Activated effector memory CD4-positive, alpha-beta T cell treated with anti-CD3 and anti-CD28 coated beads, Interleukin-2, amount 50 U/mL, for 16 hours (primary cell): ENCODE data around the gene ADPRHL1.
"Not testable (repeated sequence)": the region's sequence is repeated elsewhere in the genome, so short reads cannot be mapped to it uniquely, and the experiment has no call there.

Source experiments
- DNase-seq: peaks from one replicate; pipeline ENCODE4 v3.0.0-alpha.2; 2020

Gene ADPRHL1

DNA sequence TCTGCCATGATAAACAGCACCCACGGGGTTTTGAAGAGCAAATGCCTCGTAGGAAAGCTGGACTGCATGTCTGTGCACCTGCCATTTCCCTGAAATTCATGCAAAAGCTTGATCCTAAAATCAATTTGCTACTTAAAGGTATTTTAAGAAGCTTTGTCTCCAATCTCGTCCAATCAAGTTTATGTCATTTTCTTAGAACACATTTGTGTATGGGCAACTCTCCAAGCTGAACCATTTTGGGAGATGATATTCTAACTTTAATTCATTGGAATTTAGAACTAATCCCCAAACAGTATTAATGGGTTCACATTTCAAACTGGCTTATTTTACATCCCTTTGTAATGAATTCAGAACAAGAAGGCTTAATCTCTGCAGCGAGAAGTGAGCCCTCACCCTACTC, 822 bp downstream of the ADPRHL1 start:
- DNase-seq: no peak

DNA sequence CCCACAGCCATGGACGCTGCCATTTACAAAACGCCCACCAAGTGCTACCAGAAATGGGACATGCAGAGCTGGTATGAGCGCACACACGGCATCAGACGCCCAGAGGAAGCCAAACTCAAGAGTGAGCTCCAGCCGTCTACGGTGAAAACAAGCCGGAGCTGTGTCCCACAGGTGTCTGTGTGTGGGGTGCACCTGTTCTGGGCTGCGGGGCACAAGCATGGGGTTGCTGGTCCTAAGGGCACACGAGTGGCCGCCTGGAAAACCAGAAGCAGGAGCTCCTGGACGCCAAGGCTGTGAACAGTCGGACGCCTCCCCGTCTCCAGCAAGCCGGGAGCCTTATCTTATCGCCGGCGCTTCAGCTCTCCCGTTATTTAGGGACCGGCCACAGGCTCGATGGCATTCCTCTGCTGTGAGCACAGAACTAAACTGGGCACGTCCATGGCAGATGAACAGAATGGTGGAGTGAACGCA, 1.3 kb downstream of the ADPRHL1 start:
- DNase-seq: no peak

DNA sequence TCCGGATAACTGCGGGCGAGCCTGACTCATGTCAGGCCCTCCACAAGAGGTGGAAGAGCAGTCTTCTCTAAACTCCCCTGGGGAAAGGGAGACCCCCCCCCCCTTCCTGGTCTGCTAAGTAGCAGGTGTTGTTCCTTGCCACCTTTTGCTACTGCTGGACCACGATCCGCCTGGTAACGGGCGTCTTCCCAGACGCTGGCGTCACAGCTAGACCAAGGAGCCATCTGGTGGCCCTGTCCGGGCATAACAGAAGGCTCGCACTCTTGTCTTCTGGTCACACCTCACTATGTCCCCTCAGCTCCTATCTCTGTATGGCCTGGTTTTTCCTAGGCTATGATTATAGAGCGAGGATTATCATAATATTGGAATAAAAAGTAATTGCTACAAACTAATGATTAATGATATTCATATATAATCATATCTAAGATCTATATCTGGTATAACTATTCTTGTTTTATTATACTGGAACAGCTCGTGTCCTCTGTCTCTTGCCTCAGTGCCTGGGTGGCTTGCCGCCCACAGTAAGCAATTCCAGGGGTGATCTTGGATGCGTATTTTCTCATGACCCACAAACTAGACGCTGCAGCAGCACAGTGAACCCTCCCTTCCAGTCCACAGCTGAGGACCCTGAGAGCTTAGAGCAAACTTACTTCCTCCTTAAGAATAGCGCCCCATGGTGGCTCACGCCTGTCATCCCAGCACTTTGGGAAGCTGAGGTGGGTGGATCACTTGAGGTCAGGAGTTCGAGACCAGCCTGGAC, 2.2 kb downstream of the ADPRHL1 start:
- not testable (repeated sequence) for DNase-seq

DNA sequence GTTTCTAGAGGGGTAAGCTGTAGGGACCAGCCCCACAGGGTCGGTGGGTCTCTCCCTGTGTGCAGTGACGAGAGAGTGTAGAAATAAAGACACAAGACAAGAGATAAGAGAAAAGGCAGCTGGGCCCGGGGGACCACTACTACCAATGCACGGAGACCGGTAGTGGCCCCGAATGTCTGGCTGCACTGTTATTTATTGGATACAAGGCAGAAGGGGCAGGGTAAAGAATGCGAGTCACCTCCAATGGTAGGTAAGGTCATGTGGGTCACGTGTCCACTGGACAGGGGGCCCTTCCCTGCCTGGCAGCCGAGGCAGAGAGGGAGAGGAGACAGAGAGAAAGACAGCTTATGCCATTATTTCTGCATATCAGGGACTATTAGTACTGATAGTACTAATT, 2.9 kb downstream of the ADPRHL1 start:
- DNase-seq: not testable (repeated sequence)

DNA sequence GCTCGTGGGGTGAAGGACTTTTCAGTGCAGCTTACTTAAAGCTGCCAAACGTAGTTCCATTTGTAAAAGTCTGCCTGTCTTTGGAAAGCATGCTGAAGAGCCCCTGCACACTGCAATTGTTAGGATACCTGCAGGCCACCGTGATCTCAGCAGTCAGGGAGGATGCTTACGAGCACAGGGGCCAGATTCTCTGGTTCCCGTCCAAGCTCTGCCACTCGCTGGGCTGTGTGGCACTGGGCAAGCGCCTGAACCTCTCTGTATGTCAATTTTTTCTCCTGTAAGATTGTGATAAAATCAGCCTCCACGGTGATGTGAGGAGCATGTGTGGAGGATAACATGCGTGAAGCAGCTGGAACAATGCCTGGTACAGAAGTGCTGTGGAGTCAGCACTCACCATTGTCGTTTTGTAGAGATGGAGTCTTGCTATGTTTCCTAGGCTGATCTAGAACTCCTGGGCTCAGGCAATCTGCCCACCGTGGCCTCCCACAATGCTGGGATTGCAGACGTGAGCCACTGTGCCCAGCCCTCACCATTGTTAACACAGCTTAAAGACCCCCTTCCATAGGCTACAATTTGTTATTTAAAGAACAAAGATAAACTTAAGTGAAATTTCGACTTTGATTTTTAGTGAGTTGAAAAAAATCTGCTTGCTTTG, 3.5 kb downstream of the ADPRHL1 start:
- DNase-seq: peak; percentile 12

DNA sequence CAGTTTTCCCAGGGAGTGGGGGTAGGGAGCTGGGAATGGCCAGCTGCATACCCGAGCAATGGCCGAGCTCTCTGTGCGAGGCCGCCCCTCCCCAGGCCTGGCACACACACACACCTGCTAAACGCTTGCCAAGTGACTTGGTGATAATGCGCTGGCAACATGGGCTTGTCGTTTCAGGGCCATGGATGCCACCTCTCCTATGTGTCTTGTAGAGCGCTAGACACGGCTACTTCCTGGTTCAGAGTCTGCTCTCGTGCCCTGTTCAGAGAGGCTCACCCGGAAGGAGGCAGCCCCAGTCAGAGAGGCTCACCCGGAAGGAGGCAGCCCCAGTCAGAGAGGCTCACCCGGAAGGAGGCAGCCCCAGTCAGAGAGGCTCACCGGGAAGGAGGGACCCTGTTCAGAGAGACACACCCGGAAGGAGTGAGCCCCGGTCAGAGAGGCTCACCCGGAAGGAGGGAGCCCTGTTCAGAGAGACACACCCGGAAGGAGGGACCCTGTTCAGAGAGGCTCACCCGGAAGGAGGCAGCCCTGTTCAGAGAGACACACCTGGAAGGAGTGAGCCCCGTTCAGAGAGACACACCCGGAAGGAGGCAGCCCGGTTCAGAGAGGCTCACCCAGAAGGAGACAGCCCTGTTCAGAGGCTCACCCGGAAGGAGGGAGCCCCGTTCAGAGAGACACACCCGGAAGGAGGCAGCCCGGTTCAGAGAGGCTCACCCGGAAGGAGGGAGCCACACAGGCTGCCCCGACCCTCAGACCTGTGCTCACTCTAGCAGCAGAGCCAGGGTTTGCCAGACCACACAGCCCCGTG, 4.2 kb downstream of the ADPRHL1 start:
- DNase-seq: peak; percentile 69

DNA sequence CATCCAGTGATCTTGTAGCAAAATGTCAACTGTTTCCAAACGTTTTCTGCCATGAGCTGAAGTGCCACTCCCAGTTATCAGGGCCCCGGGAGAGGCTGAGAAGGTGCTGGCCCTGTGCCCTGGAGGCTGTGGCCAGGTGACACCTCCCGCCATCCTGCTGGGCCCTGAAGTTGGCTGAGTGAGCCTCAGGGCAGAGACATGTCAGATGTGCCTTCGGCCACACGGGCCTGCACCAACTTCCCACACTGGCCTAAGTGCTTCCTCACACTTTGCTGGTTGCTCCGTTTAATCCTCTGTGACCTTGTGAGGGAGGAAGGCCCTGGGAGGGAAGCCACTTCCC, 4.8 kb downstream of the ADPRHL1 start:
- no peak for DNase-seq

DNA sequence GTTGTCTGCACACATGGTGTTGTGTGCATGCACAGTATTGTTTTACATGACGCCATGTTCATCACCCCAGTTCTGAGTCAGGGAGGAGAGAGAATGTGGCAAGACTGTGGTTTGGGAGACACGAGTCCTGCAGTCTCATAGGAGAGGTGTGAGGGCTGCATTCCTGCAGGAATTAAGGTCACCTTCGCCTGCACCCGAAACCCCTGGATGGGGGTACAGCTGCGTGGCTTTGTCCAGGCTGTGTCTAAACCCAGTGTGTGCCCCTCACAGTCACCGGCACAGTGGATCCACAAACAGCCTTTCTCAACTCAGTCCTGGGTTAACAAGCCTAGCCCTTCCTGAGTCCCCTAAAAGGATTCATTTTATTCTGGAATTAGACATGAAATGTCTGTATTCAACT, 5.7 kb downstream of the ADPRHL1 start:
- DNase-seq: no peak

DNA sequence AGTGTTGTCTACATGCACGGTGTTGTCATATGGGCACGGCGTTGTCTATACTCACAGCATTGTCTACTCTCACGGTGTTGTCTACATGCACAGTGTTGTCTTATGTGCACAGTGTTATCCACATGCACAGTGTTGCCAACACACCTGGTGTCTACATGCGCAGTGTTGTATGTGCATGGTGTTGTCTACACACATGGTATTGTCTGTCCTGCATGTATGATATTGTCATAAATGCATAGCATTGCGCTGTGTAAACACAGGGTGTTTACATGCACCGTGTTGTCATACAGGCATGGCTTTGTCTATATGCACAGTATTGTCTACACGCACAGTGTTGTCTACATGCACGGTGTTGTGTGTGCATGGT, 6.8 kb downstream of the ADPRHL1 start:
- no peak for DNase-seq

DNA sequence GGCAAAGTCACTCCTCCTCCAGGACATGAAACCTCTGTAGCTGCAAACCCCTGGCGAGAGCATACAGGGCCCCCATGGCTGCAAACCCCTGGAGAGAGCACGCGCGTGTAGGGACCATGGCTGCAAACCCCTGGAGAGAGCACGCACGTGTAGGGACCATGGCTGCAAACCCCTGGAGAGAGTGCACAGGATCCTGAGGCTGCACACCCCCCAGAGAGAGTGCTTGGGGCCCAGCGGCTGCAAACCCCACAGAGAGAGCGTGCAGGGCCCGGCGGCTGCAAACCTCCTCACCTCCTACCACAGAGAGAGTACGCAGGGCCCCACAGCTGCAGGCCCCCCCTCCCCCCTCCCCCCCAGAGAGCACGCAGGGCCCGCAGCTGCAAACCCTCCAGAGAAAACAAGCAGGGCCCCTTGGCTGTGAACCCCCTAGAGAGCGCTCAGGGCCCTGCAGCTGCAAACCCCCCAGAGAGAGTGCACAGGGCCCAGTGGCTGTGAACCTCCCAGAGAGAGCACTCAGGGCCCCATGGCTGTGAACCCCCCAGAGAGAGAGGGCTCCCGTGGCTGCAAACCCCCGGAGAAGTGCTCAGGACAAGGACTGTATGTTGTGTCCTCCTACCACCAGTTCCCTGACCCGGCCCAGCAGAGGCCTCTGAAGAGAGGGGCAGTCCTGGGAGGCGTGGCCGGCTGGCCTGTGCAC, 7.3 kb downstream of the ADPRHL1 start:
- no peak for DNase-seq

DNA sequence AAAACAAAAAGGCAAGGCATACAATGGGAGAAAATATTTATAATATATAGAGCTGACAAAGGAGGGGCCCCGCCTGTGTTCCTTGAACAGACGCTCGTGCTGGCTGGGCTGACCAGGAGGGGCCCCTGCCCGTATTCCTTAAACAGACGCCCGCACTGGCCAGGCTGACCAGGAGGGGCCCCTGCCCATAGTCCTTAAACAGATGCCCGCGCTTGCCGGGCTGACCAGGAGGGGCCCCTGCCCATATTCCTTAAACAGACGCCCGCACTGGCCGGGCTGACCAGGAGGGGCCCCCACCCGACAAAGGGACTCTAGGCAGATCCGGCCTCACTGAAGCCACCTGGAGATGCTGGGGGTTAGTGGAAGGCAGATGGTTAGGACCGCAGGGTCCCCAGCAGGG, 9.3 kb downstream of the ADPRHL1 start:
- no peak for DNase-seq

DNA sequence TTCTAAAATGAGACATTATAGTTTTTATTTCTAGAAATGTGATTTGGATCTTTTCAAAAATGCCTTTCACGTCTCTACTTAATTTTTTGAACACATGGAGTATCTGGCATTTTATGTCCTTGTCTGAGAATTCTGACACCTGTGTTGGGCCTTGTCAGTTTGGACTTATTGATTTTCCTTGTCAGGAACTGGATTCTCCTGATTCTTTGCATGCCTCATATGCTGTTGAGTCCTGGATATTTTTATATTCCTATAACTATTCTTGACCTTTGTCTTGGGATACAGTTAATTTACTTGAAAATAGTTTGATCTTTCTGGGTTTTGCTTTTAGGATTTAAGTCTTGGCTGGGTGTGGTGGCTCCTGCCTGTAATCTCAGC, 10.3 kb downstream of the ADPRHL1 start:
- DNase-seq: no peak

DNA sequence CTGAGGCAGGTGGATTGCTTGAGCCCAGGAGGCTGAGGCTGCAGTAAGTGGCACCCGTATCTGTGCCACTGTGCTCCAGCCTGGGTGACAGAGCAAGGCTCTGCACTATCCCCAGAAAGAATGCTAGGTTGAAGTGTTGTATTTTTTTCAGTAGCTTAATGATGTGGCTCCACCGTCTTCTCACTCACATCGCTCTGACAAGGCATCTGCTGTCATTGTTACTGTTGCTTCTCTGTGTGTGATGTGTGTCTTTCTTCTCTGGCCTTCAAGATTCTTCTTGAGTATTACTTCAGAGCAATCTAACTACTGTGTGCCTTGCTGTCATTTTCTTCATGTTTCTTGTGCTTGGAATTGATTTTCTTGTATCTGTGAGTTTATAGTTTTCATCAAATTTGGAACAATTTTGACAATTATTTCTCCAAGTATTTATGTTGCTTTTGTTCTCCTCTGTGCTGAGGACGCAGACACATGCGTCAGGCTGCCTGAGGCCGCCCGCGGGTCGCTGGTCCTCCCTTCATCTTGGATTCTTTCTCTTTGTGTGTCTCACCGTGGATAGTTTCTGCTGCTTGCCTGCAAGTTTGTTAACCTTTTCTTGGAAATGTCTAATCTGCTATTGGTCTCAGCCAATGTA, 10.8 kb downstream of the ADPRHL1 start:
- DNase-seq: no peak

DNA sequence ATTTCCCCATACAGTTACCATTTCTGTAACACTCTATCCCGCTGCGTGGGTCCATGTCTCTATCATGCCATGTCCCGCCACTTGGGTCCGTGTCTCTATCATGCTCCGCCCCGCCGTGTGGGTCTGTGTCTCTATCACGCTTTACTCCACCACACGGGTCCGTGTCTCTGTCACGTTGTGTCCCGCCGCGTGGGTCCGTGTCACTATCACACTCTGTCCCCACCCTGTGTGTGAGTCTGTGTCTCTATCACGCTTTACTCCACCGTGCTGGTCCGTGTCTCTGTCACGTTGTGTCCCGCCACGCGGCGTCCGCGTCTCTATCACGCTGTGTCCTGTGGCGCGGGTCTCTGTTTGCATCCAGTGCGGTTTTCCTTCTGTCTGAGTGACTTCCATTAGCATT, 11.6 kb downstream of the ADPRHL1 start:
- DNase-seq: no peak

DNA sequence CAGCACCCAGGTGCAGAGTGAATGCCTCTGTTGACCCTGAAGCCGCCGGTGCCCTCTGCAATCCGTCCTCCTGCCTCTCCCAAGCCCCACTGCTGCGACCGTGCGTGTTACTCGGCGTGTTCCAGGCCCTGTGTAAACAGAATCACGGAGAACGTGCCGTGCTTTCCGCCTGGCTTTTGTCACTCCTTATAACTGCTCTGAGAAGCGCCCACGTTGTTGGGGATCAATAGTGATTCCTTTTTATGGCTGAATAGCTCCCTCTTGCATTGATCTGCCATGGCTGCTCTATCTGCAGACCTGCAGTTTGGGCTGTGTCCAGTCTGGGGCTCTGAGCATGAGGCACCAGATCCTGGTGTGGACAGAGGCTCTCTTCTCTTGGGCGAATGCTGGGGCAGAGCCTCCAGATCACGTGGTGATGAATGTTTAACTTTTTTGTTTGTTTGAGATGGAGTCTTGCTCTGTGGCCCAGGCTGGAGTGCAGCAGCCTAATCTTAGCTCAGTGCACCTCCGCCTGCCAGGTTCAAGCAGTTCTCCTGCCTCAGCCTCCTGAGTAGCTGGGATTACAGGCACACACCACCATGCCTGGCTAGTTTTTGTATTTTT, 15.8 kb downstream of the ADPRHL1 start:
- DNase-seq: no peak

DNA sequence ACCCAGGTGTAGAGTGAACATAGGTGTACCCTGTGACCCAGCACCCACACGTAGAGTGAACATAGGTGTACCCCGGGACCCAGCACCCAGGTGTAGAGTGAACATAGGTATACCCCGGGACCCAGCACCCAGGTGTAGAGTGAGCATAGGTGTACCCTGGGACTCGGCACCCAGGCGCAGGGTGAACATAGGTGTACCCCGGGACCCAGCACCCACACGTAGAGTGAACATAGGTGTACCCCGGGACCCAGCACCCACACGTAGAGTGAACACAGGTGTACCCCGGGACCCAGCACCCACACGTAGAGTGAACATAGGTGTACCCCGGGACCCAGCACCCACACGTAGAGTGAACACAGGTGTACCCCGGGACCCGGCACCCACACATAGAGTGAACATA, 16.4 kb downstream of the ADPRHL1 start:
- not testable (repeated sequence) for DNase-seq

DNA sequence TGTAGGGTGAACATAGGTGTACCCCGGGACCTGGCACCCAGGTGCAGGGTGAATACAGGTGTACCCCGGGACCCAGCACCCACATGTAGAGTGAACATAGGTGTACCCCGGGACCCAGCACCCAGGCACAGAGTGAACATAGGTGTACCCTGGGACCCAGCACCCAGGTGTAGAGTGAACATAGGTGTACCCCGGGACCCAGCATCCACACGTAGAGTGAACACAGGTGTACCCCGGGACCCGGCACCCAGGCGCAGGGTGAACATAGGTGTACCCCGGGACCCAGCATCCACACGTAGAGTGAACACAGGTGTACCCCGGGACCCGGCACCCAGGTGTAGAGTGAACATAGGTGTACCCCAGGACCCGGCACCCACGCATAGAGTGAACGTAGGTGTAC, 17.4 kb downstream of the ADPRHL1 start:
- not testable (repeated sequence) for DNase-seq

DNA sequence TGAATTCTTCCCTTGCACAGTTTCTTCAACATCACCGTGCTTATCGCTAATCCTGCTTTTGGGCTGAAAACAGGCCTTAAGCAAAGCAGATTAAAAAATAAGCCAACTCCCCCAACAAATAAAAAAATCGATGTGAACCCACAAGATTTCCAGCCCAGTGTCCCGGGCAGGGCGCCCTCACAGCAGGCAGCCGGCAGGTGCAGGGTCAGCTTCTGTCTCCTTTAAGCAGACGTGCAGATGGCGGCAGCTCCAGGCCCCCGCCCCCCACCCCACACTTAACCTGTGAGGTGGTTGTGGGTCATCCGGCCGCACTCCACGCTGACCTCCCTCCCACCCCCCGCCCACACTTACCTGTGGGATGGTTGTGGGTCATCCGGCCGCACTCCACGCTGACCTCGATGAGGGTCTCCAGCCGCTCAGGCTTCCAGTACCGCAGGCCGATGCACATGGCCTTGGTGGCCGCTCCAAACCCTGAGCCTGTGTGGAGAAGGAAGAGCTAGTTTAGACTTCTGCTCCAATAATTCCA, 19.8 kb downstream of the ADPRHL1 start:
- no peak for DNase-seq

DNA sequence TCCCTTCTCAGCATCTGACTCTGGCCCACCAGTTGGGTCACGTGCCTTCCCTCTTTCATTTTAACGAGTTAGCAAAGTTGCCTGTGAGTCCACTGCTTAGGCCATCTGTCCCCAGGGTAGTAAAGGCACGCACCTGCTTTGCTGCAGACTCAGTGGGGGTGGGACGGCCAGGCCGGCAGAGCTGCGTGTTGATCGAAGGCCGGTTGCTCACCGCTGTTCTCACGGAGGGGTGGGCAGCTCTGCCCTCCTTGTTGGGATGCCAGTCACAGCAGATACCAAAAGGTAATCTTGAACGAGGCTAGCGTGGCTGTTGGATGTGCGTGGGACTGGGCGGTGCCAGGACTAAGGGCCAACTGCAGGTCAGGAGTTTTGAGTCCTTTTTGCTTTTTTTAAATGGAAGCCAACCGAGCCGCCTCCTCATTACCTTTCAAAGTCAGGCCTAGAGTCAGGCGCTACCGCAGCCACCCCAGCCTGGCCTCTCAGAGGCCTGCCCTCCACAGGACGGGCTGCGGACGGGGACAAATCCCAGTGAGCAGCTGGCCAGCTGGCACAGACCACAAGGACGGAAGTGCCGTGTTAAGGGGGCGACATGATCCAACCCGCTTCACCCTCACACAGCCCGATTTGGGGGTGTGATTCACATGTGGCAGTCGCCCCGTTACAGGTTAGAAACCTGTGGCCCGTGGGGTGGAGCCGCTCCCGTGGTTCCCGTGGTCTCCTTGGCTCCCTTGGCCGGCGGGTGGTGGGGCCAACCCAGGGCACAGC, 20.6 kb downstream of the ADPRHL1 start:
- DNase-seq: no peak

DNA sequence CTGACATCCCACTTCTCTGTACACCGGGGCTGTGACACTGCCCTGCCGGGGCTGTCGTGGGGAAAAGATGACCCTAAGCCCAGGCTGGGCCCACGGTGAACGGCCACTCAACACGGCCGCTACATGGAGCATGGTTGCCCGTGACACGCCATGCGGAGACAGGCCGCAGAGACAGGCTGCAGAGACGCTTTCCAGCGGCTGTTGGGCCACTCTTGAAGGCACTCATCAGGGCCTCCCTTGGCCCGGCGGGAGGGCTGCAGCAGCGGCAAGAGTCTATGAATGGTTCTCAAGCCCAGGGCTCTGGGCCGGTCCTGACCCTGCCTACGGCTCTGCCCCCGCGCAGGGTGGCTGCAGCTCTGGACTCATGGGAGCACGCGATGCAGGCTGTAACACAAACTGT, 22.1 kb downstream of the ADPRHL1 start:
- no peak for DNase-seq

DNA sequence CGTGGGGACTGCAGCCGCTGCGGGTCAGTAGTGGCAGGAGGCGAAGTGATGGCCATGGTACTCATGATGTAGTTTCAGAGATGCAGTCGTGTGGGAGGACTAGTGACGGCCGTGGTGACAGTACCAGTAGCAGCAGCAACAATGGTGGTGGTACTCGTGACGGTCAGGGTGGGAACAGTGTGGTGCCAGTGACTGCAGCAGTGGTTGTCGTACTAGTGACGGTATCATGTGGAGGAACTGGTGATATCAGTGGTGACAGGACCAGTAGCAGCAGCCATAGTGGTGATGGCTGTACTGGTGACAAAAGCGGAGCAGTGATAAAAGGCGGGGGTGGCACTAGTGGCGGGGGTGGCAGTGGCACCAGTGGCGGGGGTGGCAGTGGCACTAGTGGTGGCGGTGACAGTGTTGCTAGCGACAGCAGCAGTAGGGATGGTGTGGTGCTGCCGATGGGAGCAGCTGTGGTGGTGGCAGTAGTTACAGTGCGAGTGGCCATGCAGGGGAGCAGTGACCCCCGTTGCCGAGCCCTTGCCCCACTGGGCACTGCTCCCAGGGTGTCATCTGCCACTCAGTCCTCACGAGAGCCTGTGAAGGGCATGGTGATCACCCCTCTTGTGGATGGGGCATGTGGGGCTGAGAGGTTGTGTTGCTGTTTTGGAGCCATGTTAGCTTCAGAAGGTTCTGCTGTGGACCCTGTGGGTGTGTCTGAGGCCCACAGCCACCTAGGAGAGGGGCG, 22.7 kb downstream of the ADPRHL1 start:
- DNase-seq: no peak
